ENCODE measurements around the gene SLC27A1. TPM values are rescaled to one million over a fixed set of nuclear protein-coding genes. Genes with fewer than 3 reads are reported as not detected.
"Not testable (repeated sequence)": the region's sequence is repeated elsewhere in the genome, so short reads cannot be mapped to it uniquely, and the experiment has no call there.

SLC27A1 gene
- total and polyA plus RNA-seq, 2 experiments from 2014 or later: 3.5 to 11.6 TPM

DNA sequence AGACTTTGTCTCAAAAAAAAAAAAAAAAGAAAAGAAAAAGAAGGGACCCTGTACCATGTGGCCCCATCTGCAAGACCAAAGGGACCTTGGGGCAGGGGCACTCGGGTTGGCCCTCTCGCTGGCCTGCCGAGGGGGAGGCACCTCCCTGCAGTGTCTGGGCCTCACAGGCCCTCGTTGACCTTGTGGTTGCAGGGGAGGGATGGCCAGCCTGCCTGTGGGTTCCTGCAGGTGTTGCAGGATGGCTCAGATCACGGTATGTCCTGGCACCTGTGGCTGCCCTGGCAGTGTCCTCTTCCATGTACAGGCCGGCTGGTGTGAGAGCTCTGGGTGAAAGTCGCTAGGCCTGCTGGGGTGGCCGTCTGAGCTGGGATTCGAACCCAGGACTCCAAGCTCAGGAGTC, 36.4 kb downstream of the SLC27A1 start (continued):
- TF ChIP-seq, protein P1, sequence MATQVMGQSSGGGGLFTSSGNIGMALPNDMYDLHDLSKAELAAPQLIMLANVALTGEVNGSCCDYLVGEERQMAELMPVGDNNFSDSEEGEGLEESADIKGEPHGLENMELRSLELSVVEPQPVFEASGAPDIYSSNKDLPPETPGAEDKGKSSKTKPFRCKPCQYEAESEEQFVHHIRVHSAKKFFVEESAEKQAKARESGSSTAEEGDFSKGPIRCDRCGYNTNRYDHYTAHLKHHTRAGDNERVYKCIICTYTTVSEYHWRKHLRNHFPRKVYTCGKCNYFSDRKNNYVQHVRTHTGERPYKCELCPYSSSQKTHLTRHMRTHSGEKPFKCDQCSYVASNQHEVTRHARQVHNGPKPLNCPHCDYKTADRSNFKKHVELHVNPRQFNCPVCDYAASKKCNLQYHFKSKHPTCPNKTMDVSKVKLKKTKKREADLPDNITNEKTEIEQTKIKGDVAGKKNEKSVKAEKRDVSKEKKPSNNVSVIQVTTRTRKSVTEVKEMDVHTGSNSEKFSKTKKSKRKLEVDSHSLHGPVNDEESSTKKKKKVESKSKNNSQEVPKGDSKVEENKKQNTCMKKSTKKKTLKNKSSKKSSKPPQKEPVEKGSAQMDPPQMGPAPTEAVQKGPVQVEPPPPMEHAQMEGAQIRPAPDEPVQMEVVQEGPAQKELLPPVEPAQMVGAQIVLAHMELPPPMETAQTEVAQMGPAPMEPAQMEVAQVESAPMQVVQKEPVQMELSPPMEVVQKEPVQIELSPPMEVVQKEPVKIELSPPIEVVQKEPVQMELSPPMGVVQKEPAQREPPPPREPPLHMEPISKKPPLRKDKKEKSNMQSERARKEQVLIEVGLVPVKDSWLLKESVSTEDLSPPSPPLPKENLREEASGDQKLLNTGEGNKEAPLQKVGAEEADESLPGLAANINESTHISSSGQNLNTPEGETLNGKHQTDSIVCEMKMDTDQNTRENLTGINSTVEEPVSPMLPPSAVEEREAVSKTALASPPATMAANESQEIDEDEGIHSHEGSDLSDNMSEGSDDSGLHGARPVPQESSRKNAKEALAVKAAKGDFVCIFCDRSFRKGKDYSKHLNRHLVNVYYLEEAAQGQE (IDR thresholded peaks at IDR 0.05; ENCODE audit: unreplicated experiment): no peak
- TF ChIP-seq STAT1 (IDR thresholded peaks at IDR 0.05; ENCODE audit: unreplicated experiment): no peak
- TF ChIP-seq EZH2 (IDR thresholded peaks at IDR 0.05; ENCODE audit: low read depth, unreplicated experiment): no peak
- no peak for TF ChIP-seq ZNF114 (CRISPR knock-in tag; IDR thresholded peaks at IDR 0.05)
- no peak for TF ChIP-seq POLR2AphosphoS5 (IDR thresholded peaks at IDR 0.05; ENCODE audit: low read depth)
- no peak for TF ChIP-seq CREB1 (CRISPR knock-in tag; IDR thresholded peaks at IDR 0.05; ENCODE audit: low read depth)

DNA sequence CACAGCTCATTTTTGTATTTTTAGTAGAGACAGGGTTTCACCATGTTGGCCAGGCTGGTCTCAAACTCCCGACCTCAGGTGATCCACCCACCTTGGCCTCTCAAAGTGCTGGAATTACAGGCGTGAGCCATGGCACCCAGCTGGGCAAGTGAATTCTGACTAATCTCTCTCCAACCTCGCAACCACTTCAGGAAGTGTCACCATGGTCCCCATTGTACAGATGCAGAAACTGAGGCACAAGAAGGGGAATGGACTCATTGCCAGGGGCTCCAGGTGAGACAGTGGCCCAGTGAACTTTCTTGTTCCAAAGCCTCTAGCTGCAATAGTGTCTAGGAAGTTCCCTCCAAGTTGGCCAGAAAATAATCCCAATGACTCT, 38.2 kb downstream of the SLC27A1 start:
- H3K36me3 ChIP-seq (ENCODE audit: insufficient read depth); H3K27me3 ChIP-seq (ENCODE audit: insufficient read depth); DNase-seq (ENCODE audit: low spot score); H3K36me3 Mint-ChIP-seq (ENCODE audit: low read depth); ATAC-seq; H3K4me3 ChIP-seq; H3K9me2 ChIP-seq (ENCODE audit: insufficient read depth); H2AFZ ChIP-seq; H3K9me3 Mint-ChIP-seq; H3K4me3 Mint-ChIP-seq; H3K27ac ChIP-seq (ENCODE audit: low read depth); H4K20me1 ChIP-seq (replicated peaks; ENCODE audit: insufficient read depth); H3K27ac Mint-ChIP-seq; H3K4me2 ChIP-seq: not testable (repeated sequence)
- Histone ChIP-seq H3K79me2 (replicated peaks; ENCODE audit: insufficient read depth) (peaks cover 26% of the 10 kb centered on the region), H3K4me1 (ENCODE audit: insufficient read depth) (peaks cover 11% of the 10 kb centered on the region), H3F3A (replicated peaks; ENCODE audit: low read depth) (peaks cover 13% of the 10 kb centered on the region)
- peaks cover 13% of the 10 kb centered on the region for H3K4me1 Mint-ChIP-seq
- peaks cover 19% of the 10 kb centered on the region for H3K27me3 Mint-ChIP-seq (ENCODE audit: insufficient read depth, low read depth, poor library complexity)

DNA sequence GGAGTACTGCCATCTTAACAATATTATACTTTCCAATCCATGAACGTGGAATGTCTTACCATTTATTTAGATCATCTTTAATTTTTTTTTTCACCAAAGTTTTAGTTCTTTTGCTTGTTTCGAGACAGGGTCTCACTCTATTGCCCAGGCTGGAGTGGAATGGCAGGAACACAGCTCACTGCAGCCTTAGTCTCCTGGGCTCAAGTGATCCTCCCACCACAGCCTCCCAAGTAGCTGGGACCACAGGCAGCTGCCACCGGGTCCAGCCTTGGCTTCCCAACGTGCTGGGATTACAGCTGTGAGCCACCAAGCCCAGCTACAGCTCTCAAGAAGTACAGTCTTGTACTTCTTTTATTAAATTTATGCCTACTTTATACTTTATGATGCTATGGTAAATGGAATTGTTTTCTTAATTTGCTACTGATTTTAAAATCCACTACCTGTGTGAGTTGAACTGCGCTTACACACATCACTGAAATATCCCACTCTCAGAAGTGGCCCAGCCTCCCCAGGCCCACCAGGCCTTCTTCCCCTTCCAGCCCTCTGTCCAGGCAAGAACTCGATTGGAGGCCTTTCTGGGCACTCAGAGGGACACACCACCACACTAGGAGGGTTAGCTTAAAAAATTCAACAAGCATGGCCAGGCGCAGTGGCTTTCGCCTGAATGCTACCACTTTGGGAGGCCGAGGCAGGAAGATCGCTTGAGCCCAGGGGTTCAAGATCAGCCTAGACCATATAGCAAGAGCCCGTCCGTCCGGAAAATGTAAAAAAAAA, 40.1 kb downstream of the SLC27A1 start:
- H3K9me3 Mint-ChIP-seq: peaks cover 3% of the 10 kb centered on the region; the same call in 2 of the 3 replicates
- peak overlapping the region; percentile 64; the same call in 1 of the 2 replicates for H2AFZ ChIP-seq
- peaks cover 26% of the 10 kb centered on the region for H3K79me2 ChIP-seq (replicated peaks; ENCODE audit: insufficient read depth)
- no peak for TF ChIP-seq ZNF114 (CRISPR knock-in tag; IDR thresholded peaks at IDR 0.05)
- TF ChIP-seq, protein P2, sequence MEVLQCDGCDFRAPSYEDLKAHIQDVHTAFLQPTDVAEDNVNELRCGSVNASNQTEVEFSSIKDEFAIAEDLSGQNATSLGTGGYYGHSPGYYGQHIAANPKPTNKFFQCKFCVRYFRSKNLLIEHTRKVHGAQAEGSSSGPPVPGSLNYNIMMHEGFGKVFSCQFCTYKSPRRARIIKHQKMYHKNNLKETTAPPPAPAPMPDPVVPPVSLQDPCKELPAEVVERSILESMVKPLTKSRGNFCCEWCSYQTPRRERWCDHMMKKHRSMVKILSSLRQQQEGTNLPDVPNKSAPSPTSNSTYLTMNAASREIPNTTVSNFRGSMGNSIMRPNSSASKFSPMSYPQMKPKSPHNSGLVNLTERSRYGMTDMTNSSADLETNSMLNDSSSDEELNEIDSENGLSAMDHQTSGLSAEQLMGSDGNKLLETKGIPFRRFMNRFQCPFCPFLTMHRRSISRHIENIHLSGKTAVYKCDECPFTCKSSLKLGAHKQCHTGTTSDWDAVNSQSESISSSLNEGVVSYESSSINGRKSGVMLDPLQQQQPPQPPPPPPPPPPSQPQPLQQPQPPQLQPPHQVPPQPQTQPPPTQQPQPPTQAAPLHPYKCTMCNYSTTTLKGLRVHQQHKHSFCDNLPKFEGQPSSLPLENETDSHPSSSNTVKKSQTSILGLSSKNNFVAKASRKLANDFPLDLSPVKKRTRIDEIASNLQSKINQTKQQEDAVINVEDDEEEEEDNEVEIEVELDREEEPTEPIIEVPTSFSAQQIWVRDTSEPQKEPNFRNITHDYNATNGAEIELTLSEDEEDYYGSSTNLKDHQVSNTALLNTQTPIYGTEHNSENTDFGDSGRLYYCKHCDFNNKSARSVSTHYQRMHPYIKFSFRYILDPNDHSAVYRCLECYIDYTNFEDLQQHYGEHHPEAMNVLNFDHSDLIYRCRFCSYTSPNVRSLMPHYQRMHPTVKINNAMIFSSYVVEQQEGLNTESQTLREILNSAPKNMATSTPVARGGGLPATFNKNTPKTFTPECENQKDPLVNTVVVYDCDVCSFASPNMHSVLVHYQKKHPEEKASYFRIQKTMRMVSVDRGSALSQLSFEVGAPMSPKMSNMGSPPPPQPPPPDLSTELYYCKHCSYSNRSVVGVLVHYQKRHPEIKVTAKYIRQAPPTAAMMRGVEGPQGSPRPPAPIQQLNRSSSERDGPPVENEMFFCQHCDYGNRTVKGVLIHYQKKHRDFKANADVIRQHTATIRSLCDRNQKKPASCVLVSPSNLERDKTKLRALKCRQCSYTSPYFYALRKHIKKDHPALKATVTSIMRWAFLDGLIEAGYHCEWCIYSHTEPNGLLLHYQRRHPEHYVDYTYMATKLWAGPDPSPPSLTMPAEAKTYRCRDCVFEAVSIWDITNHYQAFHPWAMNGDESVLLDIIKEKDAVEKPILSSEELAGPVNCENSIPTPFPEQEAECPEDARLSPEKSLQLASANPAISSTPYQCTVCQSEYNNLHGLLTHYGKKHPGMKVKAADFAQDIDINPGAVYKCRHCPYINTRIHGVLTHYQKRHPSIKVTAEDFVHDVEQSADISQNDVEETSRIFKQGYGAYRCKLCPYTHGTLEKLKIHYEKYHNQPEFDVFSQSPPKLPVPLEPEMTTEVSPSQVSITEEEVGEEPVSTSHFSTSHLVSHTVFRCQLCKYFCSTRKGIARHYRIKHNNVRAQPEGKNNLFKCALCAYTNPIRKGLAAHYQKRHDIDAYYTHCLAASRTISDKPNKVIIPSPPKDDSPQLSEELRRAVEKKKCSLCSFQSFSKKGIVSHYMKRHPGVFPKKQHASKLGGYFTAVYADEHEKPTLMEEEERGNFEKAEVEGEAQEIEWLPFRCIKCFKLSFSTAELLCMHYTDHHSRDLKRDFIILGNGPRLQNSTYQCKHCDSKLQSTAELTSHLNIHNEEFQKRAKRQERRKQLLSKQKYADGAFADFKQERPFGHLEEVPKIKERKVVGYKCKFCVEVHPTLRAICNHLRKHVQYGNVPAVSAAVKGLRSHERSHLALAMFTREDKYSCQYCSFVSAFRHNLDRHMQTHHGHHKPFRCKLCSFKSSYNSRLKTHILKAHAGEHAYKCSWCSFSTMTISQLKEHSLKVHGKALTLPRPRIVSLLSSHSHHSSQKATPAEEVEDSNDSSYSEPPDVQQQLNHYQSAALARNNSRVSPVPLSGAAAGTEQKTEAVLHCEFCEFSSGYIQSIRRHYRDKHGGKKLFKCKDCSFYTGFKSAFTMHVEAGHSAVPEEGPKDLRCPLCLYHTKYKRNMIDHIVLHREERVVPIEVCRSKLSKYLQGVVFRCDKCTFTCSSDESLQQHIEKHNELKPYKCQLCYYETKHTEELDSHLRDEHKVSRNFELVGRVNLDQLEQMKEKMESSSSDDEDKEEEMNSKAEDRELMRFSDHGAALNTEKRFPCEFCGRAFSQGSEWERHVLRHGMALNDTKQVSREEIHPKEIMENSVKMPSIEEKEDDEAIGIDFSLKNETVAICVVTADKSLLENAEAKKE (CRISPR knock-in tag; IDR thresholded peaks at IDR 0.05): no peak
- TF ChIP-seq POLR2AphosphoS5 (IDR thresholded peaks at IDR 0.05; ENCODE audit: low read depth): no peak
- no peak for TF ChIP-seq NANOG (IDR thresholded peaks at IDR 0.05; ENCODE audit: borderline replicate concordance)
- TF ChIP-seq JUNB (IDR thresholded peaks at IDR 0.05; ENCODE audit: unreplicated experiment): no peak
- TF ChIP-seq STAT1 (IDR thresholded peaks at IDR 0.05; ENCODE audit: unreplicated experiment): no peak
- no peak for TF ChIP-seq CREB1 (CRISPR knock-in tag; IDR thresholded peaks at IDR 0.05; ENCODE audit: low read depth)
- TF ChIP-seq EZH2phosphoT487 (IDR thresholded peaks at IDR 0.05; ENCODE audit: unreplicated experiment): no peak

More for the DNA sequence above, 40.1 kb downstream of the SLC27A1 start:
- H3K27ac ChIP-seq (ENCODE audit: low read depth): peak overlapping the region; percentile 95
- H3K9me2 ChIP-seq (ENCODE audit: insufficient read depth): no peaks in the 10 kb centered on the region
- no peaks in the 10 kb centered on the region for H3K36me3 ChIP-seq (ENCODE audit: insufficient read depth)
- Mint-ChIP-seq H3K27ac (peak overlapping the region; percentile 98), H3K4me3 (peak overlapping the region; percentile 93), H3K27me3 (ENCODE audit: insufficient read depth, low read depth, poor library complexity) (peaks cover 19% of the 10 kb centered on the region), H3K4me1 (peaks cover 13% of the 10 kb centered on the region), H3K36me3 (ENCODE audit: low read depth) (peaks cover 9% of the 10 kb centered on the region; the same call in 1 of the 3 replicates)
- peak overlapping the region; percentile 87 for H3K4me2 ChIP-seq
- no peak for DNase-seq (ENCODE audit: low spot score)
- no peaks in the 10 kb centered on the region for H3K27me3 ChIP-seq (ENCODE audit: insufficient read depth)
- peak overlapping the region; percentile 78 for H3K4me3 ChIP-seq
- no peaks in the 10 kb centered on the region for H4K20me1 ChIP-seq (replicated peaks; ENCODE audit: insufficient read depth)
- H3K4me1 ChIP-seq (ENCODE audit: insufficient read depth): peaks cover 11% of the 10 kb centered on the region
- H3F3A ChIP-seq (replicated peaks; ENCODE audit: low read depth): peaks cover 13% of the 10 kb centered on the region
- no peak for ATAC-seq
